ENCODE results near the gene SUGCT. TPM values are rescaled to one million over a fixed set of nuclear protein-coding genes. Genes with fewer than 3 reads are reported as not detected.

The SUGCT gene
- total and polyA plus RNA-seq, 9 of the 15 experiments (the other 6 are each of a cell fraction or from before 2014, with no cell fraction given): 0.58 to 2.5 (median 1.4) TPM

DNA sequence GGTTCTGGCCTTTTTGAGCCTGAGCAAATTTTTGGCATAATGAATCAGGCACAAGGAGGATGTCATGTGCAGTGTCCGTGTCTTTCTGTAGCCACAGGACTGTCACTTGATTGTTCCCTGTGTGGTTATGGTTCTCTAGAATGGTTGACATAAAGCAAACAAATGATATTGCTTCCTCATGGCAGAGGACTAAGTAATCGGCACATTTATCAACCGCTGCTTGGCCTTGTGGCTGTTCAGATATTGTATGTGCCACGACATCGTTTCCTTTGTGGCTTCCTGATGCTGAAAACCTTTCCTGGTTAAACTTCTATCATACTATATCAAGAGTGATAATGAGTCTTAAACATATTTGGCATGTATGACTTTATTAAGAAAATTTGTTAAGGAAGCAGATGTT is 598.8 kb downstream of the SUGCT start:
- Histone ChIP-seq H3K4me3 (no peak overlapping the region), H3K79me2 (ENCODE audit: control insufficient read depth, insufficient read depth, low read length) (no peaks in the 10 kb centered on the region), H3K9ac (ENCODE audit: insufficient read depth in 1 of 2, low read depth in 2 of 2, low read length in 2 of 2) (no peak overlapping the region), H3K4me1 (replicated peaks in 1 of 2; ENCODE audit: control insufficient read depth in 2 of 2, insufficient read depth in 2 of 2, low read length in 2 of 2) (no peaks in the 10 kb centered on the region), H3K9me1 (ENCODE audit: control insufficient read depth, insufficient read depth, low read length) (no peaks in the 10 kb centered on the region), H3K9me3 (replicated peaks; ENCODE audit: control insufficient read depth, insufficient read depth, low read depth, low read length) (no peaks in the 10 kb centered on the region), H3K27ac (ENCODE audit: extremely low read depth, low read depth, low read length) (no peak overlapping the region), H2AFZ (ENCODE audit: low read depth, low read length) (no peak overlapping the region), H4K20me1 (replicated peaks; ENCODE audit: control insufficient read depth, insufficient read depth, low read length) (no peaks in the 10 kb centered on the region), H3K27me3 (ENCODE audit: control insufficient read depth in 2 of 2, insufficient read depth in 2 of 2, low read length in 2 of 2) (no peaks in the 10 kb centered on the region), H3K4me2 (ENCODE audit: insufficient read depth, low read length) (no peak overlapping the region), H3K36me3 (ENCODE audit: control insufficient read depth, insufficient read depth, low read length) (no peaks in the 10 kb centered on the region)
- FAIRE-seq (no peak), ATAC-seq (no peak), DNase-seq (ENCODE audit: extremely low read depth in 1 of 4, low spot score in 3 of 4) (no peak)
- CTCF ChIA-PET (ENCODE audit: low intra/inter-chr PET ratio): no interaction called here
- in situ Hi-C loops (cut with MboI) (no loop called here), intact Hi-C loops (cut with micrococcal nuclease) (no loop called here)
- 4% methylated on average over 5 of the region's 5 CpGs for WGBS (ENCODE audit: insufficient coverage, low coverage, missing lambda C conversion rate)
- BruUV-seq (replicated peaks): no TSS peak
- POLR2A ChIA-PET: no interaction called here
- TF ChIP-seq KDM5B (IDR thresholded peaks at IDR 0.05; ENCODE audit: insufficient replicate concordance, low read depth, low read length) (no peak), ZNF41 (CRISPR knock-in tag; conservative IDR thresholded peaks at IDR 0.05) (no peak), TAF15 (IDR thresholded peaks at IDR 0.05; ENCODE audit: low read depth, low read length) (no peak), MTF1 (CRISPR knock-in tag; IDR thresholded peaks at IDR 0.05; ENCODE audit: borderline replicate concordance) (no peak), ZNF384 (IDR thresholded peaks at IDR 0.05; ENCODE audit: low read depth, low read length) (no peak), FOXA1 (IDR thresholded peaks at IDR 0.05; ENCODE audit: borderline replicate concordance) (no peak), MAFK (IDR thresholded peaks at IDR 0.05; ENCODE audit: low read length) (no peak), ZNF444 (CRISPR knock-in tag; IDR thresholded peaks at IDR 0.05) (no peak)
- TF ChIP-seq, protein P1, sequence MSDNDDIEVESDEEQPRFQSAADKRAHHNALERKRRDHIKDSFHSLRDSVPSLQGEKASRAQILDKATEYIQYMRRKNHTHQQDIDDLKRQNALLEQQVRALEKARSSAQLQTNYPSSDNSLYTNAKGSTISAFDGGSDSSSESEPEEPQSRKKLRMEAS (CRISPR knock-in tag; IDR thresholded peaks at IDR 0.05): no peak
- TF ChIP-seq, protein P2, sequence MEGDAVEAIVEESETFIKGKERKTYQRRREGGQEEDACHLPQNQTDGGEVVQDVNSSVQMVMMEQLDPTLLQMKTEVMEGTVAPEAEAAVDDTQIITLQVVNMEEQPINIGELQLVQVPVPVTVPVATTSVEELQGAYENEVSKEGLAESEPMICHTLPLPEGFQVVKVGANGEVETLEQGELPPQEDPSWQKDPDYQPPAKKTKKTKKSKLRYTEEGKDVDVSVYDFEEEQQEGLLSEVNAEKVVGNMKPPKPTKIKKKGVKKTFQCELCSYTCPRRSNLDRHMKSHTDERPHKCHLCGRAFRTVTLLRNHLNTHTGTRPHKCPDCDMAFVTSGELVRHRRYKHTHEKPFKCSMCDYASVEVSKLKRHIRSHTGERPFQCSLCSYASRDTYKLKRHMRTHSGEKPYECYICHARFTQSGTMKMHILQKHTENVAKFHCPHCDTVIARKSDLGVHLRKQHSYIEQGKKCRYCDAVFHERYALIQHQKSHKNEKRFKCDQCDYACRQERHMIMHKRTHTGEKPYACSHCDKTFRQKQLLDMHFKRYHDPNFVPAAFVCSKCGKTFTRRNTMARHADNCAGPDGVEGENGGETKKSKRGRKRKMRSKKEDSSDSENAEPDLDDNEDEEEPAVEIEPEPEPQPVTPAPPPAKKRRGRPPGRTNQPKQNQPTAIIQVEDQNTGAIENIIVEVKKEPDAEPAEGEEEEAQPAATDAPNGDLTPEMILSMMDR (IDR thresholded peaks at IDR 0.05 in 2 of 3, conservative IDR thresholded peaks at IDR 0.05 in 1 of 3; ENCODE audit: insufficient read depth in 2 of 3, low read depth in 1 of 3, low read length in 3 of 3): no peak
- TF ChIP-seq, protein P3, sequence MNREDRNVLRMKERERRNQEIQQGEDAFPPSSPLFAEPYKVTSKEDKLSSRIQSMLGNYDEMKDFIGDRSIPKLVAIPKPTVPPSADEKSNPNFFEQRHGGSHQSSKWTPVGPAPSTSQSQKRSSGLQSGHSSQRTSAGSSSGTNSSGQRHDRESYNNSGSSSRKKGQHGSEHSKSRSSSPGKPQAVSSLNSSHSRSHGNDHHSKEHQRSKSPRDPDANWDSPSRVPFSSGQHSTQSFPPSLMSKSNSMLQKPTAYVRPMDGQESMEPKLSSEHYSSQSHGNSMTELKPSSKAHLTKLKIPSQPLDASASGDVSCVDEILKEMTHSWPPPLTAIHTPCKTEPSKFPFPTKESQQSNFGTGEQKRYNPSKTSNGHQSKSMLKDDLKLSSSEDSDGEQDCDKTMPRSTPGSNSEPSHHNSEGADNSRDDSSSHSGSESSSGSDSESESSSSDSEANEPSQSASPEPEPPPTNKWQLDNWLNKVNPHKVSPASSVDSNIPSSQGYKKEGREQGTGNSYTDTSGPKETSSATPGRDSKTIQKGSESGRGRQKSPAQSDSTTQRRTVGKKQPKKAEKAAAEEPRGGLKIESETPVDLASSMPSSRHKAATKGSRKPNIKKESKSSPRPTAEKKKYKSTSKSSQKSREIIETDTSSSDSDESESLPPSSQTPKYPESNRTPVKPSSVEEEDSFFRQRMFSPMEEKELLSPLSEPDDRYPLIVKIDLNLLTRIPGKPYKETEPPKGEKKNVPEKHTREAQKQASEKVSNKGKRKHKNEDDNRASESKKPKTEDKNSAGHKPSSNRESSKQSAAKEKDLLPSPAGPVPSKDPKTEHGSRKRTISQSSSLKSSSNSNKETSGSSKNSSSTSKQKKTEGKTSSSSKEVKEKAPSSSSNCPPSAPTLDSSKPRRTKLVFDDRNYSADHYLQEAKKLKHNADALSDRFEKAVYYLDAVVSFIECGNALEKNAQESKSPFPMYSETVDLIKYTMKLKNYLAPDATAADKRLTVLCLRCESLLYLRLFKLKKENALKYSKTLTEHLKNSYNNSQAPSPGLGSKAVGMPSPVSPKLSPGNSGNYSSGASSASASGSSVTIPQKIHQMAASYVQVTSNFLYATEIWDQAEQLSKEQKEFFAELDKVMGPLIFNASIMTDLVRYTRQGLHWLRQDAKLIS (CRISPR knock-in tag; IDR thresholded peaks at IDR 0.05): no peak

All from K562 (cell line).